WTC11 (cell line): ENCODE measurements around the gene CLTA. TPM values are rescaled to one million over a fixed set of nuclear protein-coding genes. Genes with fewer than 3 reads are reported as not detected.

Experiments used
- ATAC-seq: fragments of 200-7000 bp; cut with Tn5 transposase; 2 replicates; pipeline ENCODE4 v1.10.0; 2021; ENCODE audit warnings: mild to moderate bottlenecking, moderate library complexity
- CTCF ChIA-PET: fragments of 300-600 bp; sonication (Branson Sonifier 250); formaldehyde crosslinking; loops from one replicate; lab custom pipeline; 2021; ENCODE audit warnings: antibody characterized with exemption; lab: Charles Lee
- POLR2A ChIA-PET: fragments of 350-600 bp; sonication (Branson Sonifier 250); formaldehyde crosslinking; loops from one replicate; lab custom pipeline; 2021; ENCODE audit warnings: antibody characterized with exemption; lab: Charles Lee
- DNase-seq: peaks from one replicate; pipeline ENCODE4 v3.0.0; 2021; ENCODE audit warnings: low spot score
- H3K27ac Mint-ChIP-seq: 2 replicates; pipeline ENCODE4 v1.8.0; 2021; ENCODE audit warnings: mixed read lengths
- H3K27me3 Mint-ChIP-seq: 2 replicates; pipeline ENCODE4 v1.8.0; 2021; ENCODE audit warnings: low read depth, mild to moderate bottlenecking, moderate library complexity, mixed read lengths
- H3K36me3 Mint-ChIP-seq: 2 replicates; pipeline ENCODE4 v1.8.0; 2021; ENCODE audit warnings: mixed read lengths
- H3K4me1 Mint-ChIP-seq: 2 replicates; pipeline ENCODE4 v1.8.0; 2022; ENCODE audit warnings: mixed read lengths
- H3K4me3 Mint-ChIP-seq: 2 replicates; pipeline ENCODE4 v1.8.0; 2021; ENCODE audit warnings: mild to moderate bottlenecking, moderate library complexity, mixed read lengths
- H3K9me3 Mint-ChIP-seq: 2 replicates; pipeline ENCODE4 v1.8.0; 2021; ENCODE audit warnings: mixed read lengths
- AFF4 ChIP-seq: sonication (generic); formaldehyde crosslinking; IDR thresholded peaks from 2 replicates; pipeline ENCODE4 v1.8.1; 2023; ENCODE audit warnings: mild to moderate bottlenecking, missing genetic modification reagents, borderline replicate concordance
- AR ChIP-seq: fragments of 250-450 bp; sonication (Bioruptor Pico); IDR thresholded peaks from 2 replicates; pipeline ENCODE4 v1.9.0; 2021; ENCODE audit warnings: mild to moderate bottlenecking
- ATF3 ChIP-seq: sonication (generic); formaldehyde crosslinking; conservative IDR thresholded peaks from 2 replicates; pipeline ENCODE4 v1.8.1; 2022; ENCODE audit warnings: mild to moderate bottlenecking, missing genetic modification reagents
- ATF6 ChIP-seq: sonication (generic); formaldehyde crosslinking; IDR thresholded peaks from 2 replicates; pipeline ENCODE4 v1.8.1; 2023; ENCODE audit warnings: mild to moderate bottlenecking, missing genetic modification reagents
- ESRRA ChIP-seq: sonication (generic); formaldehyde crosslinking; IDR thresholded peaks from 2 replicates; pipeline ENCODE4 v1.8.1; 2022; ENCODE audit warnings: mild to moderate bottlenecking, missing genetic modification reagents, borderline replicate concordance
- GRHL2 ChIP-seq: fragments of 250-450 bp; sonication (Bioruptor Pico); IDR thresholded peaks from 2 replicates; pipeline ENCODE4 v1.8.0; 2022; ENCODE audit warnings: mild to moderate bottlenecking, moderate library complexity; ENCODE audit not compliant: insufficient replicate concordance, severe bottlenecking
- GTF2I ChIP-seq: fragments of 250-450 bp; sonication (Bioruptor Pico); conservative IDR thresholded peaks from 2 replicates; pipeline ENCODE4 v1.4.0; 2021; ENCODE audit warnings: mild to moderate bottlenecking
- HMGA2 ChIP-seq: fragments of 250-450 bp; sonication (Bioruptor Pico); IDR thresholded peaks from 2 replicates; pipeline ENCODE4 v1.4.0; 2021; ENCODE audit warnings: mild to moderate bottlenecking, moderate library complexity
- JUN ChIP-seq: sonication (generic); formaldehyde crosslinking; IDR thresholded peaks from 2 replicates; pipeline ENCODE4 v1.8.0; 2023; ENCODE audit warnings: mild to moderate bottlenecking, missing genetic modification reagents
- PRRX2 ChIP-seq: fragments of 250-450 bp; sonication (Bioruptor Pico); IDR thresholded peaks from 2 replicates; pipeline ENCODE4 v1.8.0; 2021; ENCODE audit warnings: mild to moderate bottlenecking
- SMAD4 ChIP-seq: sonication (generic); formaldehyde crosslinking; IDR thresholded peaks from 2 replicates; pipeline ENCODE4 v1.8.0; 2022; ENCODE audit warnings: mild to moderate bottlenecking, missing genetic modification reagents
- SP1 ChIP-seq: sonication (generic); formaldehyde crosslinking; conservative IDR thresholded peaks from 2 replicates; pipeline ENCODE4 v1.8.1; 2022; ENCODE audit warnings: missing genetic modification reagents
- TCF7 ChIP-seq: sonication (generic); formaldehyde crosslinking; IDR thresholded peaks from 2 replicates; pipeline ENCODE4 v1.8.0; 2022; ENCODE audit warnings: mild to moderate bottlenecking, low read depth, missing genetic modification reagents, moderate library complexity
- TEAD4 ChIP-seq: sonication (generic); formaldehyde crosslinking; IDR thresholded peaks from 2 replicates; pipeline ENCODE4 v1.8.0; 2022; ENCODE audit warnings: mild to moderate bottlenecking, missing genetic modification reagents
- ZBTB21 ChIP-seq: sonication (generic); formaldehyde crosslinking; IDR thresholded peaks from 2 replicates; pipeline ENCODE4 v1.8.1; 2023; ENCODE audit warnings: mild to moderate bottlenecking, missing genetic modification reagents, borderline replicate concordance
- ZBTB43 ChIP-seq: sonication (generic); formaldehyde crosslinking; IDR thresholded peaks from 2 replicates; pipeline ENCODE4 v1.8.1; 2023; ENCODE audit warnings: mild to moderate bottlenecking, missing genetic modification reagents
- ZMAT4 ChIP-seq: fragments of 250-450 bp; sonication (Bioruptor Pico); IDR thresholded peaks from 2 replicates; pipeline ENCODE4 v1.9.0; 2021; ENCODE audit warnings: mild to moderate bottlenecking
- ZNF317 ChIP-seq: sonication (generic); formaldehyde crosslinking; IDR thresholded peaks from 2 replicates; pipeline ENCODE4 v1.8.1; 2023; ENCODE audit warnings: low read depth, mild to moderate bottlenecking, moderate library complexity, missing genetic modification reagents, borderline replicate concordance
- total RNA-seq: library from RNA; stranded (reverse); gene quantifications from 3 replicates; pipeline ENCODE4 v1.2.3, GENCODE V29; 2021

Gene CLTA
- total RNA-seq, 1 experiment from 2014 or later: 213 TPM

GRCh38 chr9:36170531-36170930 lies 20.2 kb upstream of the CLTA start:
- no peak overlapping the region for H3K27ac Mint-ChIP-seq
- TF ChIP-seq ZNF317 (CRISPR knock-in tag) (no peak), ZMAT4 (CRISPR knock-in tag) (no peak)
- no peak overlapping the region for H3K4me3 Mint-ChIP-seq
- peaks cover 4% of the 10 kb centered on the region for H3K4me1 Mint-ChIP-seq
- no peaks in the 10 kb centered on the region for H3K36me3 Mint-ChIP-seq
- peaks cover 3% of the 10 kb centered on the region for H3K27me3 Mint-ChIP-seq
- DNase-seq (no peak), ATAC-seq (no peak)
- POLR2A ChIA-PET: no interaction called here
- H3K9me3 Mint-ChIP-seq: no peaks in the 10 kb centered on the region
- CTCF ChIA-PET: interaction anchor here (2.1 kb wide), 1 partner anchor 68 kb away, joined by 9 read pairs; no protein-coding TSS in a partner anchor

GRCh38 chr9:36173861-36174260 lies 16.9 kb upstream of the CLTA start:
- H3K27me3 Mint-ChIP-seq: no peaks in the 10 kb centered on the region; the same call in none of the 2 replicates
- H3K4me1 Mint-ChIP-seq: no peaks in the 10 kb centered on the region
- DNase-seq (no peak), ATAC-seq (no peak)
- H3K27ac Mint-ChIP-seq: no peak overlapping the region
- no peak overlapping the region for H3K4me3 Mint-ChIP-seq
- CTCF ChIA-PET: interaction anchor here (0.7 to 1.7 kb wide), 2 partner anchors 15 to 71 kb away, joined by 3 to 5 read pairs; no protein-coding TSS in a partner anchor
- peaks cover 4% of the 10 kb centered on the region; the same call in 1 of the 2 replicates for H3K9me3 Mint-ChIP-seq
- H3K36me3 Mint-ChIP-seq: no peaks in the 10 kb centered on the region
- POLR2A ChIA-PET: interaction anchor here (0.5 to 1.2 kb wide), 2 partner anchors 16 to 120 kb away, joined by 3 to 8 read pairs; no protein-coding TSS in a partner anchor
- no peak for TF ChIP-seq SMAD4
- TF ChIP-seq AFF4: no peak

GRCh38 chr9:36174271-36174670 lies 16.4 kb upstream of the CLTA start:
- Mint-ChIP-seq H3K36me3 (no peaks in the 10 kb centered on the region), H3K4me3 (no peak overlapping the region), H3K9me3 (peaks cover 7% of the 10 kb centered on the region), H3K27ac (no peak overlapping the region), H3K27me3 (no peaks in the 10 kb centered on the region; the same call in none of the 2 replicates), H3K4me1 (no peaks in the 10 kb centered on the region)
- TF ChIP-seq TEAD4 (CRISPR knock-in tag) (no peak), SP1 (CRISPR knock-in tag) (no peak), ZBTB21 (no peak), ESRRA (no peak), JUN (CRISPR knock-in tag) (no peak), ATF6 (CRISPR knock-in tag) (no peak), HMGA2 (CRISPR knock-in tag) (no peak), ATF3 (CRISPR knock-in tag) (no peak)
- no peak for ATAC-seq
- no peak for DNase-seq
- ChIA-PET POLR2A (interaction anchor here (1.2 kb wide), 1 partner anchor 16 kb away, joined by 3 read pairs; no protein-coding TSS in a partner anchor), CTCF (interaction anchor here (0.7 kb wide), 1 partner anchor 11 kb away, joined by 3 read pairs; no protein-coding TSS in a partner anchor)

GRCh38 chr9:36174731-36175130 lies 16.0 kb upstream of the CLTA start:
- ChIA-PET POLR2A (no interaction called here), CTCF (interaction anchor here (0.7 kb wide), 1 partner anchor 11 kb away, joined by 3 read pairs; no protein-coding TSS in a partner anchor)
- ATAC-seq (peak; percentile 60), DNase-seq (no peak)
- no peaks in the 10 kb centered on the region for H3K36me3 Mint-ChIP-seq
- no peak overlapping the region for H3K27ac Mint-ChIP-seq
- no peaks in the 10 kb centered on the region; the same call in 1 of the 2 replicates for H3K27me3 Mint-ChIP-seq
- H3K4me3 Mint-ChIP-seq: no peak overlapping the region
- no peaks in the 10 kb centered on the region for H3K4me1 Mint-ChIP-seq
- H3K9me3 Mint-ChIP-seq: peaks cover 10% of the 10 kb centered on the region
- TF ChIP-seq GRHL2: no peak
- TF ChIP-seq ZBTB43 (CRISPR knock-in tag): no peak
- no peak for TF ChIP-seq PRRX2 (CRISPR knock-in tag)
- TF ChIP-seq AR: no peak
- TF ChIP-seq TCF7: no peak
- TF ChIP-seq GTF2I (CRISPR knock-in tag): no peak
